Measurements from ENCODE around the gene RYR3.

Gene RYR3

GRCh38 chr15:33310481-33311311, at the start of gene RYR3:
Gene RYR3, plus strand, starts transcription at chr15:33310967. Its CDS starts 79 bp downstream, at chr15:33311046.
- no peak for DNase-seq

- no peak for DNase-seq
Observed at GRCh38 chr15:33262306-33262705, 48.5 kb upstream of the RYR3 start.

DNA sequence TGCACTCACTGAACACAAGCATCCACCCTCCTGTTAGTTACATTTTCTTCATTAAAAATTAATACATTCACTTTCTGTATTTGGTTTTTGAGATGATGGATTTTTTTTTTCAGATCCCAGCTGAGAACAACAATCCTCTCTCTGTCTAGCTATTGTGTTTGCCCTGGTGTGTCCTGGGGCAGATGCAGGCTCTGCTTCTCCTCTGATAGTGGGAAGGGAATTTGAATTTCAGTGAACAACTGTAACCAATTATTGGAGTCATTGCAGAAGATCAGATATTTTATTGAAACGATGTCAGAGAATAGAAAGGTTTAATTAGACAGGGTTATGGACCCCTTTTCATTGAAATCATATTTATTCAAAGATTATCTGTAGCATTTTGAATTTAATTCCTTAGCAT, 33.1 kb upstream of the RYR3 start:
- DNase-seq = no peak

- no peak for DNase-seq
Observed at GRCh38 chr15:33278816-33279612, 31.8 kb upstream of the RYR3 start.

GRCh38 chr15:33279613-33280205, 31.1 kb upstream of the RYR3 start:
- no peak for DNase-seq

GRCh38 chr15:33282226-33283020, 28.3 kb upstream of the RYR3 start:
- no peak for DNase-seq

- no peak for DNase-seq
Observed at GRCh38 chr15:33283576-33283975, 27.2 kb upstream of the RYR3 start.

GRCh38 chr15:33284336-33284735, 26.4 kb upstream of the RYR3 start:
- no peak for DNase-seq

GRCh38 chr15:33292717-33293307, 18.0 kb upstream of the RYR3 start:
- DNase-seq = peak; percentile 34

DNA sequence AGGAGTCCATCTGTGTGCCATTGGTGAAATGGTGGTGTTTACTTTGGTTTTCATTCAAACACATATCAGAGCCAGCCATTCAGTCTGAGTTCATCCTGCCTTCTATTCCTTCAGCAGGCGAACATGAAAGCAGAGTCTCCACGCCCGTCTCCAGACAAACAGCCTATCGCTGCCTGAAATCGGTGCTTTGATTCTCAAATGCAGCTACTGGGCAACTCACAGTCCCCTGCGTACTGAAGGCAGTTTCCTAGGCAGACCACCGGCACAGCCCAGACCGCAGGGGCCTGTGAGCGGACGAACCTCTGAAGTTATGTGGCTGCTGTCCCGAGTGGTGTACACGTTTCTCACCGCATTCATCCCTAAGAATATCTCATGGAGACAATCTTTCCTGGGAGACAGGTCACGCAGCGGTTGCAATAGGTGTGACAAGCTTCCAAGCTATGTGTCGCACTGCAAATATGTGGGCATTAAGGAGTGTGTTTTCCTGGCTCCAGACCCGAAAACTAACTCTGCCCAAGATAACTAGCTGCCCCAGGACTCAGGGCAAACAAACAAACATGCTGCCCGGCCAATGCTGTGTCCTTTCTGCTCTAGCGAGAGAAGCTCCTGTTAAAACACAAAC, 16.9 kb upstream of the RYR3 start:
- no peak for DNase-seq

- no peak for DNase-seq
Observed at GRCh38 chr15:33296050-33296449, 14.7 kb upstream of the RYR3 start.

GRCh38 chr15:33296856-33297255, 13.9 kb upstream of the RYR3 start:
- DNase-seq = no peak

DNA sequence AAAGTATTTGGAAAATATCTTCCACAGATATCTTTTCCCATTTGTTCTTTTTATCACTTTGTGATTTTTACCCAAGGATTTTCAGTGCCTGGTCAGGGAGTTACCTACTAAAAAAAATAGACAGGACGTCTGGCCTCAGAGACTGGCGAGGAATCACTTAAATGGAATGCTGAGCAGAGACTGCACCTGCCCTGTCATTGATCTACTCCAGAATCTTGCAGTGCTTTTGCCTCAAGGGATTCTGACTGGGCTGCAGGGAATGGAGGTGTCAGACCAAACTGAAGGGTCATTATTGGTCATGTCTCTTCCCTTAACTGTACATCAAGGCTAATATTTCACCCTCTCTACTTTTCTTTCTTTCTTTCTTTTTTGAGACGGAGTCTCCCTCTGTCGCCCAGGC, 12.1 kb upstream of the RYR3 start:
- no peak for DNase-seq

- no peak for DNase-seq
Observed at GRCh38 chr15:33304924-33305323, 5.8 kb upstream of the RYR3 start.

- no peak for DNase-seq
Observed at GRCh38 chr15:33309602-33310276, 1.0 kb upstream of the RYR3 start.

DNA sequence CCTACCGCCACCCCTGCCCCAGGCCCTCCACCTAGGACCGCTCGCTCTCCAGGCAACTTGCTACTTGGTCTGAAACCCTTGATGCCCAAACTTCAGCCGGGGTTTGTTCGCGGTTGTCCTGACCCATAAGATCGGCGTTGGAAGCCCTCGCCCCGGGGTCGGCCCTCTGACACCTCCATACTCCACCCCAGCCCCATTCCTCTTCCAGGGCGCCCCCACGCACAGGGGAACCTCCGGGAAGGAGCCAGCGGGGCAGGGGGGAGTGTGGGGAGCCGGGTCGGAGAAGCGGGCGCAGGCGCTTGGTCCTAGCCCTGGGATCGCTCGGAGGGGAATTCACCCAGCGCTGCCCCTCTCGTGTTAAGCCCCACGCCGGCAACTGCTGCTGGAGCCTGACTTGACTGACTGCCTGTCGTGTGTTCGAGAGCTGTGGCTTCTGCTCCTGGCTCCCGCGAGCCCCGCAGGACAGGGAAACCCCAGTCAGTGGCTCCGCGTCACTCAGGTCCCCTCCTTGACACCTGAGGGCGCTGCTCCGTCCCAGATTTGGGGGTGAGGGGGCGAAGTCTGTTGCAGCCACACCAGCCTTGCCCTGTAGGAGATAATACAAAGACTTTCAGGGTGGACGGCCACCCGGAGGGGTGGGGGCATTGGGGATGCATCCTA, 675 bp downstream of the RYR3 start:
- no peak for DNase-seq

DNA sequence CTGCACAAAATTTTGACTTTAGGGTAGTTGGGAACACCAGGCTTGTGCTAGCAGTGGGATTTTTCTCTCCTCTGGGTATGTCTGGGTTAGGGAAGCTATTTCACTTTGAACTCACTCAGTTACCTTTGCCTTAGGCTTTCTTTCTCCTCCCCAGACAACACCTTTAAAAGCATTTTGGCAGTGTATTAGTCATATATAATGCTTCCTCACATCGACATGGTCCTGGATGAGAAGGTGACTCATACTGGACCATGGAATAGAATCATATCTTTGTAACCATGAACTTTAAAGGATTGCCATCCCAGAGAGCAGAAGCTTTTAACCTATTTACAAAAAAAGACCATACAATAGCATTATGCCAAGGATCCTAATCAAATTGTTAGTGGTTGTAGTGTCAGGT, 2.7 kb downstream of the RYR3 start:
- DNase-seq = no peak

DNA sequence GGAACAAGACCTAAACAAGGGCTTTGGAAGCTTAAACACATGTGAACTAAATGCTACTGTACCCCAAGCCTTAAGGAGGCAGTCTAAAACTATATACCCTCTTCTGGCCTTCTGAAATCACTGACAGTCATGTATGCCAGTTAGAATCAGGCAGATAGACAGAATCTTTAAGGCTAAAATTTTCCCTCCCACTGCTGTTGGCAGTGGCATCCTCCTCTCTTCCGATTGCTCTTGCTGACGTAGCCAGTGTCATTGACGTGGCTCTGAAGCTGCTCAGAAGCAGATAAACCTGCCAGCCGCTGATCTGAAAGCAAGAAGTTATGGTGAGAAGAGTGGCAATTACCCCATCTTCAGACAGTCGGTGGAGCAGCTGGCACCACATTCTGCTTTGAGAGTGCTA, 3.3 kb downstream of the RYR3 start:
- no peak for DNase-seq

DNA sequence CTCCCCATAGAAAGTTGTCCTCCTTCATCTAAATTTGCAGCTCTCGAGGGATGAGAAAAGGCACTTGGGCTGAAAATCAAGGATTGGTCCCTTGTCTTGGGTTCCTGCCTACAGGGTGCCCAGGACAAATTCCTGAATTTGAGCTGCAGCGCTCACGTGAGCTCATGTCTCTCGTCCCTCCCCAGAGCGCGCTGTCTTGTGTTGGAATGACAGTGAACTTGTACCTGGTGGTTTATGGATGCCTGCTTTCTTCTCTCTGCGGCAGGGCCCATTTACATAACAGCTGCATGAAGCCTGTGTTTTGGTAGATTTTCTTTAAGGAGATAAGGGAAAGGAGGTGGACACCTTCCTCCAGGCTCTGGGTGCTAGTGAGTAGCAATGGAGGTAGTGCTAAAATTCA, 4.3 kb downstream of the RYR3 start:
- DNase-seq = no peak

DNA sequence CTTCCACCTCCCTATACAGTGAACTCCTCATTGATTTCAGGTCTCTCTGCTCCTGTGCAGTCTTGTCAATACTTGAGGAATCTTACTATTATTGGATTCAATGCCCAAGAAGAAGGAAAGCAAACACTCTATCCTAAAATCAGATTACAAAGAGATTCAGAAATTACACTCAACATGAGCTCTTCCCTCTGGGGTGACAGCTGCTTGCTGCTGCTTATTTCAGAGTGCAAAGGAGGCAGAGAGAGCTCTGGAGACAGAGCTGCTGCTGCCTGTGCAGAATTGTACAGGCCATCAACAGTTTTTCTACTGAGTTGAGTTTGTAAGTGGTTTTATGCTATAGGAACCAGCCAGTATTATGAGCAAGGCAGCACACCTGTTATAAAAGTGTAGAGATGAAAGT, 7.1 kb downstream of the RYR3 start:
- DNase-seq = no peak

- DNase-seq = no peak
Observed at GRCh38 chr15:33320017-33320416, 9.2 kb downstream of the RYR3 start.
